ENCODE data around the gene PRDM5.

GRCh38 chr4:120903419-120903818, 19.1 kb downstream of the PRDM5 start:
- no peak for TF ChIP-seq USF2 (IDR thresholded peaks at IDR 0.05; ENCODE audit: borderline replicate concordance, low read depth, low read length)
- no peak for TF ChIP-seq NKRF (conservative IDR thresholded peaks at IDR 0.05)
- no peak for TF ChIP-seq ZNF217 (IDR thresholded peaks at IDR 0.05)
- no peak for TF ChIP-seq FOXM1 (IDR thresholded peaks at IDR 0.05; ENCODE audit: low read depth, low read length)
- no peak for TF ChIP-seq CTCF (IDR thresholded peaks at IDR 0.05 in 2 of 3, conservative IDR thresholded peaks at IDR 0.05 in 1 of 3; ENCODE audit: control insufficient read depth in 2 of 3, extremely low read depth in 1 of 3, insufficient read depth in 1 of 3, low read depth in 3 of 3, low read length in 3 of 3)
- TF ChIP-seq CHD2 (IDR thresholded peaks at IDR 0.05; ENCODE audit: borderline replicate concordance, low read depth, low read length): no peak
- TF ChIP-seq POLR2A (IDR thresholded peaks at IDR 0.05; ENCODE audit: low read depth, low read length): no peak
- TF ChIP-seq SUPT20H (IDR thresholded peaks at IDR 0.05; ENCODE audit: borderline replicate concordance, control insufficient read depth, low read depth, low read length): no peak
- TF ChIP-seq CEBPB (IDR thresholded peaks at IDR 0.05; ENCODE audit: borderline replicate concordance in 1 of 2, low read depth in 2 of 2, low read length in 2 of 2): no peak
- no peak for TF ChIP-seq CBFB (IDR thresholded peaks at IDR 0.05; ENCODE audit: low read depth)
- no peak for TF ChIP-seq SMC3 (IDR thresholded peaks at IDR 0.05; ENCODE audit: borderline replicate concordance, low read length)
- no peak for TF ChIP-seq JUND (IDR thresholded peaks at IDR 0.05; ENCODE audit: low read depth, low read length)
- no peak for TF ChIP-seq CREM (IDR thresholded peaks at IDR 0.05; ENCODE audit: low read depth)
- TF ChIP-seq TCF12 (IDR thresholded peaks at IDR 0.05; ENCODE audit: low read depth, low read length): no peak
